ENCODE data around the gene ATP6V1G3.

GRCh38 chr1:198492872-198493271 lies 47.6 kb downstream of the ATP6V1G3 start:
- TF ChIP-seq CTCF (IDR thresholded peaks at IDR 0.05) (no peak), POLR2A (IDR thresholded peaks at IDR 0.05) (no peak)

All from body of pancreas (tissue), 4 donors.